Panc1 (cell line): ENCODE results near the gene HS6ST3.

Source experiments
- CTCF ChIP-seq: fragments of 450-650 bp; IDR thresholded peaks from 2 replicates; pipeline ENCODE4 v1.5.1; 2017; ENCODE audit warnings: mild to moderate bottlenecking
- POLR2AphosphoS5 ChIP-seq: IDR thresholded peaks from 2 replicates; pipeline ENCODE4 v1.6.1; 2012; ENCODE audit warnings: mild to moderate bottlenecking, low read depth, low read length, moderate library complexity
- SIN3A ChIP-seq: IDR thresholded peaks from 2 replicates; pipeline ENCODE4 v1.6.1; 2012; ENCODE audit warnings: low read depth, mild to moderate bottlenecking, low read length, moderate library complexity, borderline replicate concordance; ENCODE audit not compliant: insufficient read depth

GRCh38 chr13:96252903-96253302 is 163.0 kb downstream of the HS6ST3 start:
- TF ChIP-seq CTCF (no peak), POLR2AphosphoS5 (no peak), SIN3A (no peak)
